Measurements from ENCODE around the gene ACVRL1.

Gene ACVRL1

GRCh38 chr12:51969643-51970042 lies 62.3 kb downstream of the ACVRL1 start:
- TF ChIP-seq, protein P1, sequence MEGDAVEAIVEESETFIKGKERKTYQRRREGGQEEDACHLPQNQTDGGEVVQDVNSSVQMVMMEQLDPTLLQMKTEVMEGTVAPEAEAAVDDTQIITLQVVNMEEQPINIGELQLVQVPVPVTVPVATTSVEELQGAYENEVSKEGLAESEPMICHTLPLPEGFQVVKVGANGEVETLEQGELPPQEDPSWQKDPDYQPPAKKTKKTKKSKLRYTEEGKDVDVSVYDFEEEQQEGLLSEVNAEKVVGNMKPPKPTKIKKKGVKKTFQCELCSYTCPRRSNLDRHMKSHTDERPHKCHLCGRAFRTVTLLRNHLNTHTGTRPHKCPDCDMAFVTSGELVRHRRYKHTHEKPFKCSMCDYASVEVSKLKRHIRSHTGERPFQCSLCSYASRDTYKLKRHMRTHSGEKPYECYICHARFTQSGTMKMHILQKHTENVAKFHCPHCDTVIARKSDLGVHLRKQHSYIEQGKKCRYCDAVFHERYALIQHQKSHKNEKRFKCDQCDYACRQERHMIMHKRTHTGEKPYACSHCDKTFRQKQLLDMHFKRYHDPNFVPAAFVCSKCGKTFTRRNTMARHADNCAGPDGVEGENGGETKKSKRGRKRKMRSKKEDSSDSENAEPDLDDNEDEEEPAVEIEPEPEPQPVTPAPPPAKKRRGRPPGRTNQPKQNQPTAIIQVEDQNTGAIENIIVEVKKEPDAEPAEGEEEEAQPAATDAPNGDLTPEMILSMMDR (IDR thresholded peaks at IDR 0.05; ENCODE audit: low read depth, low read length, missing control alignments) = no peak
- DNase-seq (ENCODE audit: low read depth) = no peak
- in situ Hi-C loops (cut with HindIII; ENCODE audit: low sequenced_read_pairs) = loop anchor here (5.0 kb wide), 1 partner anchor 82 kb away; the partner anchor contains the start of gene ANKRD33
- no peak overlapping the region for H3K4me3 ChIP-seq (ENCODE audit: low read depth, low read length)

DNA sequence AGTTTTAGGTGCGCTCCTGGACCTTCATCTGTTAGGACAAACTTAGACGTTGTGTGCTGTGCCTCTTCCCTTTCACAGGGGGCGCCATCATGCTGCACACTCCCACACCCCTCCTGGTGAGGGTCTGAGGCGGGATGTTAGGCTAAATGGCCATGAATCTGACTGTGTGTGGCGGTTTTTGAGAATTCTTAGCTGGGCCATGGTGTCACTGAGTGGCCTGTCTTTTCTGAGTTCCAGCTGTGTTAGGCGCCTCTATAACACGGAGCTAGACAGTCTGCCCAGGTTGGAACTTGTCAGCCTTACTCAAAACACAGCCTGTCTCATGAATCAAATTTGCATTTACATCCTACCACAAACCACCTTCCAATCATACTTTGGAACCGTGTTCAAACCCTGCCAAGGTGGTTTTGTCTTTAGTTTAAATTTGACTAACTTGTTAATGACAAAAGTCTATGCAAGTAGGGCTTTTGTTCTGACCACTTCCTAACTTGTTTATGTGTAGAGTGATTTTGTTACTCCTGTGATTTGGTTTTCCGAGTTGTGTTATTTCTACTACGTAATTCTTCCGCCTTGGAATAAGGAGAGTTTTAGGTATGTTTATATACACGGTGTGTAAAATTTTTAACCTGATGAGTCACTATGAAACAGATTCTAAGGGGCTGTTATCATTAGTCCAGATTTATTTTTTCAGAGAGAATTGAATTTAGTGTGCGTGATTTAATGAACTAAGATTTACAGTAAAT lies 63.8 kb downstream of the ACVRL1 start:
- TF ChIP-seq, protein P1 (IDR thresholded peaks at IDR 0.05; ENCODE audit: low read depth, low read length, missing control alignments) = peak; percentile 95
- DNase-seq (ENCODE audit: low read depth) = peak; percentile 34
- H3K4me3 ChIP-seq (ENCODE audit: low read depth, low read length) = no peak overlapping the region
- in situ Hi-C loops (cut with HindIII; ENCODE audit: low sequenced_read_pairs) = no loop called here

DNA sequence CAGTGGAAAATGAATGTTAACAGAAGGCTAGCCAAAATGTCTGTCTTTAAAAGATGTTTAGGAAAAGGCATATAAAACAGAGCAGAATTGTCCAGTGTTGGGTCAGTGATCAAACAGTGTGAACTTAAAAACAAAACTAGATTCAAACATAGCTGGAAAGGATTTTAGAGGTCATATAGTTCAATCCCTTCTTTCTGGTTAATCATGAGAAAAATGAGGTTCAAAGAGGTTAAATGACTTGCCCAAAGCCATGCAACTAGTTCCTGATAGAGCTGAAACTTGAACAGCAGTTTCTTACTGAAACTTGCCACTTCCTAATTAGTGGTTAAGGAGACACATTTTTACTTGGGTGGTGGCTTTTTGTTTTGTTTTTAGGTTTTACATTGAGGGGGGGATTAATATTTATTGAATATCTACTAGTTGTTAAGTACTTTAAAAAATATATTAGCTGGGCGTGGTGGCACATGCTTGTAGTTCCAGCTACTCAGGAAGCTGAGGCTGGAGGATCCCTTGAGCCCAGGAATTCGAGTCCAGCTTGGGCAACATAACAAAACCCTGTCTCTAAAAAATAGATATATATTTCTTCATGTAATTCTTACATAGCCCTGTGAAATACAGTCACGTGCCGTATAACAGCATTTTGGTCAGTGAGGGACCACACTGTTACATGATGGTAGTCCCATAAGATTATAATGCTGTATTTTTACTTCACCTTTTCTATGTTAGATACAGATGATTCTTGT lies 64.5 kb downstream of the ACVRL1 start:
- in situ Hi-C loops (cut with HindIII; ENCODE audit: low sequenced_read_pairs) = no loop called here
- H3K4me3 ChIP-seq (ENCODE audit: low read depth, low read length) = no peak overlapping the region
- TF ChIP-seq, protein P1 (IDR thresholded peaks at IDR 0.05; ENCODE audit: low read depth, low read length, missing control alignments) = no peak
- no peak for DNase-seq (ENCODE audit: low read depth)

- TF ChIP-seq, protein P1 (IDR thresholded peaks at IDR 0.05; ENCODE audit: low read depth, low read length, missing control alignments) = no peak
- in situ Hi-C loops (cut with HindIII; ENCODE audit: low sequenced_read_pairs) = no loop called here
- H3K4me3 ChIP-seq (ENCODE audit: low read depth, low read length) = no peak overlapping the region
- DNase-seq (ENCODE audit: low read depth) = no peak
Observed at GRCh38 chr12:51972422-51972812, 65.1 kb downstream of the ACVRL1 start.

DNA sequence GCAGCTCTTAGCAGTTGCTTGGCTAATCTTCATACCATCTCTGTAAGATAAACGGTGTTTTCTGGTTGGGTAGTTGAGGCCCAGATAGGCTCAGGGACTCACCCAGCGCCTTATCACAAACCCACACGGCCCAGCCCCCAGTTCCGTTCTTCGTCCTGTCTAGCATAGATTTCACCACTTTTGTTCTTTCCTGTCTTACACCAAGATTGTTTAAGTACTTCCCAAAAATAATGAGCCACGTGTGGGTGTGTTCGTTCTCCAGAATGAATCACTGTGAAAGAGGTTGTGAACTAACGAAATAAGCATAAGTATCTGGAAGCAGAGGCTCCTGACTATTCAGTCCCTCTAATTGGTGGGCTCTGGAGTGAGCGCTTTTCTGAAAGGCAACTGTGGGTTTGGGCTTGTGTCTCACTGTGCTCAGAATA lies 65.6 kb downstream of the ACVRL1 start:
- no peak overlapping the region for H3K4me3 ChIP-seq (ENCODE audit: low read depth, low read length)
- DNase-seq (ENCODE audit: low read depth) = no peak
- TF ChIP-seq, protein P1 (IDR thresholded peaks at IDR 0.05; ENCODE audit: low read depth, low read length, missing control alignments) = no peak
- in situ Hi-C loops (cut with HindIII; ENCODE audit: low sequenced_read_pairs) = no loop called here

Measured in astrocyte of the cerebellum (primary cell).